HS-27A (cell line): ENCODE measurements around the gene DHFR.

Source experiments
- DNase-seq: peaks from one replicate; pipeline ENCODE4 v3.0.0-alpha.2; 2012; ENCODE audit warnings: low read depth, missing footprints

DHFR gene

GRCh38 chr5:80655231-80655774 is 520 bp upstream of the DHFR start:
- DNase-seq = no peak

DNA sequence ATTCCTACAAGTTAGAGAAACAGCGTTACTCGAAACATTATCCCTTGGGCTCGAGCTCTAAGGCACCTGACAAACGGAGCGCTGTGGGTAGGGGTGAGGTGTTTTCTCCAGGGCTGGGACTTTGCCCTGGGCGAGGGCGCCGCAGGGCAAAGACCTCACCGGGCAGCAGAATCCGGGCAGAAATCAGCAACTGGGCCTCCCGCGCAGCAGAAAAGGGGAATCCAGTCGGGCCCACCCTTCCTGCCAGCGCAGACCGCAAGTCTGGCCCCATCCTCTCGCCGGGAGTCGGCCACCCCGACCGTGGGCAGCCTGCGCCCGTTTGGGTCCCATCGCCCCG is 761 bp downstream of the DHFR start:
- DNase-seq = no peak

- DNase-seq = no peak
These were observed 1.3 kb downstream of the DHFR start for GRCh38 chr5:80653502-80653901.

DNA sequence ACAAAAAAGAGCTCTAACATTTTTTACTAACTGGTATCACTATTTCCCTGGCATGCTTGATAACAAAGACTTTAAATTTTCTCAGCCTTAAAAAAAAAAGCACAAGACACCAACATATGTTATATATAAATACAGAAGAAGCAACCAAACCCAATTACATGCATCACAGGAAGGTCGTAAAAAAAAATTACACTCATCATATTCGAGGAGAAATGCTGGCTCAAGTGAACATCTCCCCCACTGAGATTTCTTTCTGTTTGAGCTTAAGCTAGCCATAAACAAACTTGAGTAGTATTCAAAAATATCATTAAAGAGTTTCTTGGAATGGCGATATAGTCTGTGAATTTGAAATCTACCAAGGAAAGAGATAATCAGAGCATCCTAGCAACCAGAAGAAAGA is 7.9 kb downstream of the DHFR start:
- no peak for DNase-seq

DNA sequence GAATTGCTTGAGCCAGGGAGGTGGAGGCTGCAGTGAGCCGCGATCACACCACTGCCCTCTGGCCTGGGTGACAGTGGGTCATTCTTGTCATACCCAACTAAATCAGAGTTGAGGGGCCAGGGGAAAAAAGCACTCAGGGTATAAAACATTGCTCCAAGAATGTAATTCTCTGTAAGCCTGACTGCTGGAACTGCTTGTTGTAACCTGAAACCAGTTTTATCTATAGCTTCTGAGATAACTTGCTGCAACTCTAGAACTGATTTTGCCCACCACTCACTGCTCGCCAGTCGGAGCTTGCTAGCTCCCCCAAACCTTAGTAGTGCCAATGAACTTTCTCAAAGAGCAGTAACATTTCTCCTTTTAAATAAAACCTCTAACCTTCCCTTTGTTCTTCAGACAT is 9.9 kb downstream of the DHFR start:
- no peak for DNase-seq

- DNase-seq = no peak
These were observed 13.4 kb downstream of the DHFR start for GRCh38 chr5:80641353-80641752.

- DNase-seq = no peak
These were observed 20.6 kb downstream of the DHFR start for GRCh38 chr5:80634193-80634592.

DNA sequence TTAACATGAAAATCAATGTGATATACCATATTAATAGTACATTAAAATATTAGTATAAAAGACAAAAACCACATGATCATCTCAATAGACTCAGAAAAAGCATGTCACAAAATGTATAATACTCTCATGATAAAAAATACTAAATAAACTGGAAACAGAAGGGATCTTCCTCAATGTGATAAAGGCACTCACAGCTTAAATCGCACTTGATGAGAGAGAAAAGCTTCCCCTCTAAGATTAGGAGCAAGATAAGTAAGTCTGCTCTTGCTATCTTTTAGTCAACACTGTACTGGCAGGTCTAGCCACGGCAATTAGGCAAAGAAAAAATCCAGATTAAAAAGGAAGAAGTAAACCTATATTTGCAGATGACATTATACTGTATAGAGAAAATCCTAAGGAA is 22.1 kb downstream of the DHFR start:
- no peak for DNase-seq

- no peak for DNase-seq
These were observed 23.2 kb downstream of the DHFR start for GRCh38 chr5:80631278-80632259.

- no peak for DNase-seq
These were observed 25.5 kb downstream of the DHFR start for GRCh38 chr5:80629281-80629680.

DNA sequence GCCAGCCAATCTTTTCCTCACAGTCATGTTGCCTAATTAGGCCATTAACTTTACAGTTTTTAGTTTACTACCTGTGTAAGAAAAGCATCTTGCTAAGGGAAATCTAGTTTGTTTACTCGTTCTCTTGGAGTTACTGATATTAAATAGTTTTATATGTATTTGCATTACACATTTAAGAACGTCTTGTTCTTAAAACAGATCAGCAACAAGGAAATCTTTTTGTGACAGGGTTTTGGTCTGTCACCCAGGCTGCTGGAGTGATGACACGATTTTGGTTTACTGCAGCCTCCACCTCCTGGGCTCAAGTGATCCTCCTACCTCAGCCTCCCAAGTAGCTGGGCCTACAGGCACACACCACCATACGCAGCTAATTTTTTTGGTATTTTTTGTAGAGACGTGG is 29.6 kb downstream of the DHFR start:
- no peak for DNase-seq

- no peak for DNase-seq
These were observed 30.8 kb downstream of the DHFR start for GRCh38 chr5:80623999-80624398.

DNA sequence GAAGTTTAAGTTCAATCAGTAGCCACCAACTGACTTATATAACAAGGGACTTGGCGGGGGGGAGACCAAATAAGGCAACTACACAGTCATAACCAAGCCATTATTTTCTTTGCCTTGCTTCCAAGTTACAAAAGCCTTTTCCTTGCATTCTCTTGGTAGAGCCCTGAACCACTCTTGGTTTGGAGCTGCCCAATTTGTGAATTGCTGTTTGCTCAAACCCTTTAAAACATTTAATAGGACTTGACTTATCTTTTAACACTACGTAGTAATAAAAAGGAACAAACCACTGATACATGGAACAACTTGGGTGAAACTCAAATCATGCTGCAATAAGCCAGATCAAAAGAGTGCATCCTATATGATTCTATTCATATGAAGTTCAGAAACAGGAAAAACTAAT is 32.0 kb downstream of the DHFR start:
- DNase-seq = no peak

- DNase-seq = no peak
These were observed 34.6 kb downstream of the DHFR start for GRCh38 chr5:80620211-80620610.

- DNase-seq = no peak
These were observed 35.7 kb downstream of the DHFR start for GRCh38 chr5:80619086-80619485.

- DNase-seq = no peak
These were observed 36.3 kb downstream of the DHFR start for GRCh38 chr5:80618438-80618837.

DNA sequence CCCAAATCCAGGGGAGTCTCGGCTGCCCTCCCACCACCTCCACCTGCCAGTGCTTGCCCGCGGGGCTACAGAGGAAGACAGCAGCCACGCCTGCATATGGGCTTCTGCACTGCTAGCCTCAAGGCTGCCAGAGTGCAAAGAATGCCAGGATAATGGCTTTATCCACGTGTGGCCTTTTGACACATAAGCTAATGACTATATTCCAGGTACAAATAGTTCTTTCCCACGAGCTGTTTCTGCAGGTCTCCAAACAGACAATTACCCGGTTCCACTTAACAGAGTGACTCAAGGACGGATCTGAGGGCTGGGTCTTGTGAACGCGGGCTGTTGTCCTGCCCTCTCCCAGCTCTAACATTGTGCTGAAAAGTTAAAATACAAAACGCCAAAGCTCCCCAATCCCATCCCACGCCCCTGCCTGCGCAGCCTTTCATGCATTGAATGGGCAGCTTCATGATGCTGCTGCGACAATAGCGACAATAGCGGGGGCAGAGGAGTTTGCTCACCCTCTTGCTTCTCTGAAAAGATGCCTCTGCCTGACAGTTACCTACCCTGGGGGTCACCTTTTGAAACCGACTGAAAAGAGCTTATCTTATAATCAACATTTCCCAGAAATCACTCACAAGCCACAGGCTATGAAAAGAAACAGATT is 39.4 kb downstream of the DHFR start:
- no peak for DNase-seq

- no peak for DNase-seq
These were observed 45.1 kb downstream of the DHFR start for GRCh38 chr5:80609692-80610091.

DNA sequence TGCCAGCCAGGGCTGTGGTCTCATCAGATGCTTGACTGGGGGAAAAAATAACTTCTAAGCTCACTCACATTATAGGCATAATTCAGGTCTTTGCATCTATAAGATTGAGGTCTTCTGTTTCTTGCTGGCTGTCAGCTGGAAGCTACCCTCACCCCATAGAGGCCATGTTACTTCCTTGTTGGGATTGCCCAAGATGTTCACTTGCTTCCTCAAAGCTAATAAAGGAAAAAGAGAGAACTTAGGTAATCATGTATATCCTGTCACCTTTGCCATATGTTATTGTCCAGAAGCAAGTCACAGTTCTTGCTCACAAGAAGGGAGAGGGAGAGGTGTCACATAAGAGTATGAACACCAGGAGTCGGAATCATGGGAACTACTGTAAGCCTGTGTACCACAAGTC is 46.1 kb downstream of the DHFR start:
- DNase-seq = no peak

- no peak for DNase-seq
These were observed 47.0 kb downstream of the DHFR start for GRCh38 chr5:80607832-80608231.

- DNase-seq = no peak
These were observed 47.4 kb downstream of the DHFR start for GRCh38 chr5:80607343-80607742.

- no peak for DNase-seq
These were observed 53.7 kb downstream of the DHFR start for GRCh38 chr5:80600943-80601693.

- DNase-seq = no peak
These were observed 57.3 kb downstream of the DHFR start for GRCh38 chr5:80597500-80597899.
